SU-DHL-6 (cell line): ENCODE results near the gene SLC25A19.

ENCODE experiments used
- H2AFZ ChIP-seq: fragments of 200-600 bp; sonication (generic); 2 replicates; pipeline ENCODE4 v1.6.1; 2014; ENCODE audit warnings: low read depth, mild to moderate bottlenecking, moderate library complexity, mixed read lengths, antibody characterized with exemption, low read length; ENCODE audit not compliant: severe bottlenecking
- H3F3A ChIP-seq: fragments of 200-600 bp; shearing (Covaris generic); 2 replicates; pipeline ENCODE4 v1.6.0; 2016; ENCODE audit warnings: antibody characterized with exemption, mild to moderate bottlenecking; ENCODE audit not compliant: insufficient read depth
- H3K27ac ChIP-seq: fragments of 200-600 bp; sonication (generic); 2 replicates; pipeline ENCODE4 v1.5.1; 2016; ENCODE audit warnings: low read depth, mild to moderate bottlenecking, low read length, moderate library complexity, mixed read lengths
- H3K27me3 ChIP-seq: fragments of 200-600 bp; sonication (generic), shearing (Covaris generic); 2 replicates; pipeline ENCODE4 v1.6.0; 2014; ENCODE audit warnings: mild to moderate bottlenecking, low read length
- H3K36me3 ChIP-seq: fragments of 200-600 bp; sonication (generic); 2 replicates; pipeline ENCODE4 v1.6.1; 2014; ENCODE audit warnings: mild to moderate bottlenecking, low read length, mixed read lengths
- H3K4me2 ChIP-seq: fragments of 300-600, 200-600 bp; shearing (Covaris generic), sonication (generic); 2 replicates; pipeline ENCODE4 v1.6.0; 2014; ENCODE audit warnings: low read length, low read depth, mild to moderate bottlenecking; ENCODE audit not compliant: poor library complexity, severe bottlenecking
- H3K4me3 ChIP-seq: fragments of 200-600 bp; sonication (generic); 2 replicates; pipeline ENCODE4 v1.5.1; 2014; ENCODE audit warnings: antibody characterized with exemption, low read length, mild to moderate bottlenecking, mixed read lengths; ENCODE audit not compliant: insufficient read depth, poor library complexity, severe bottlenecking
- H3K79me2 ChIP-seq: fragments of 200-600 bp; sonication (generic); 2 replicates; pipeline ENCODE4 v1.6.1; 2014; ENCODE audit warnings: mild to moderate bottlenecking, low read length, moderate library complexity; ENCODE audit not compliant: insufficient read depth
- H3K9ac ChIP-seq: fragments of 200-600 bp; sonication (generic); 2 replicates; pipeline ENCODE4 v1.7.0; 2014; ENCODE audit warnings: mild to moderate bottlenecking, low read length
- H3K9me2 ChIP-seq: fragments of 200-600 bp; sonication (generic); replicated peaks from 2 replicates; pipeline ENCODE4 v1.6.1; 2014; ENCODE audit warnings: low read length; ENCODE audit not compliant: insufficient read depth
- H3K9me3 ChIP-seq: fragments of 200-600 bp; sonication (generic); 2 replicates; pipeline ENCODE4 v1.6.1; 2014; ENCODE audit warnings: low read length, mixed read lengths; ENCODE audit not compliant: insufficient read depth
- H4K20me1 ChIP-seq: fragments of 200-600 bp; sonication (generic); 2 replicates; pipeline ENCODE4 v1.6.1; 2014; ENCODE audit warnings: low read depth, mild to moderate bottlenecking, antibody characterized with exemption, low read length, moderate library complexity, mixed read lengths
- EZH2phosphoT487 ChIP-seq: fragments of 200-600 bp; sonication (generic), shearing (Covaris generic); conservative IDR thresholded peaks from 2 replicates; pipeline ENCODE4 v1.6.1; 2018; ENCODE audit warnings: mild to moderate bottlenecking, antibody characterized with exemption, low read length, moderate library complexity, mixed read lengths
- TF ChIP-seq, protein P1 (sequence below): fragments of 200-600 bp; sonication (generic); IDR thresholded peaks from one replicate; pipeline ENCODE4 v1.5.1; 2017; ENCODE audit warnings: antibody characterized with exemption, mild to moderate bottlenecking, low read length, moderate library complexity; ENCODE audit not compliant: insufficient read depth, poor library complexity, severe bottlenecking

SLC25A19 gene

DNA sequence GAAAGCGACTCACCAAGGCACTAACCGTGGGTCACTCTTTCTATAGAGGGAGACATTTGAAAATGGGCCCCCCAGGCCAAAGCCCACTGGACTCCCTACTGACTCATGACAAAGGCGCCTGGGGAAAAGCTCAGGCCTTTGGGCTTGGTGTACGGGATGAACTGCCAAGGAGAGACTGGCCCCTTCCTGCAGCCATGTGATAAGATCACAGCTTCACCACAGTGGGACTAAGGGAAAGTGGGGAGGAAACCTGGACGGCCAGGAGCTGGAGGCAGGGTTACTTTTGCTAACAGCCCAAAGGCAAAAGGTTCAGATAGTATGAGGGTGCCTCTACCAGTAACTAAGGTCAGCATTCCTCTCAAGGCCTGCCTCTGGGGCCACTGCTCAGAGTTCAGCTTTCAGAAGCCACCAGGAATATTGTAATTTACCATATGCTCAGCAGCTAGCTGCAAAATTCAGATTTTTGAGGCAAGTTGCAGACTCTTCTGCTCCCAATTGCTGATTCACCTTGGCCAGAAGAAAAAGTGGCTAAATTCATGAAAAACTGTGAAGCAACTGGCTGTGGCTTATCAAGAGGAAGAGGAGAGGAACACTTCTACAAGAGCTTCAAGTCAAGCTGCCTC, 37.1 kb upstream of the SLC25A19 start:
- Histone ChIP-seq H3K4me2 (no peak overlapping the region), H4K20me1 (no peaks in the 10 kb centered on the region), H3K9ac (no peak overlapping the region), H3K79me2 (peaks cover 53% of the 10 kb centered on the region), H3K9me3 (no peaks in the 10 kb centered on the region), H3K4me3 (no peak overlapping the region), H3K9me2 (no peaks in the 10 kb centered on the region), H2AFZ (no peak overlapping the region), H3F3A (peaks cover 21% of the 10 kb centered on the region), H3K27ac (0 out of 2 replicates have a peak overlapping the region, but pooled peaks have one; percentile 19), H3K36me3 (peaks cover 11% of the 10 kb centered on the region; the same call in 1 of the 2 replicates), H3K27me3 (no peaks in the 10 kb centered on the region)
- no peak for TF ChIP-seq EZH2phosphoT487
- TF ChIP-seq, protein P1, sequence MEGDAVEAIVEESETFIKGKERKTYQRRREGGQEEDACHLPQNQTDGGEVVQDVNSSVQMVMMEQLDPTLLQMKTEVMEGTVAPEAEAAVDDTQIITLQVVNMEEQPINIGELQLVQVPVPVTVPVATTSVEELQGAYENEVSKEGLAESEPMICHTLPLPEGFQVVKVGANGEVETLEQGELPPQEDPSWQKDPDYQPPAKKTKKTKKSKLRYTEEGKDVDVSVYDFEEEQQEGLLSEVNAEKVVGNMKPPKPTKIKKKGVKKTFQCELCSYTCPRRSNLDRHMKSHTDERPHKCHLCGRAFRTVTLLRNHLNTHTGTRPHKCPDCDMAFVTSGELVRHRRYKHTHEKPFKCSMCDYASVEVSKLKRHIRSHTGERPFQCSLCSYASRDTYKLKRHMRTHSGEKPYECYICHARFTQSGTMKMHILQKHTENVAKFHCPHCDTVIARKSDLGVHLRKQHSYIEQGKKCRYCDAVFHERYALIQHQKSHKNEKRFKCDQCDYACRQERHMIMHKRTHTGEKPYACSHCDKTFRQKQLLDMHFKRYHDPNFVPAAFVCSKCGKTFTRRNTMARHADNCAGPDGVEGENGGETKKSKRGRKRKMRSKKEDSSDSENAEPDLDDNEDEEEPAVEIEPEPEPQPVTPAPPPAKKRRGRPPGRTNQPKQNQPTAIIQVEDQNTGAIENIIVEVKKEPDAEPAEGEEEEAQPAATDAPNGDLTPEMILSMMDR = no peak

DNA sequence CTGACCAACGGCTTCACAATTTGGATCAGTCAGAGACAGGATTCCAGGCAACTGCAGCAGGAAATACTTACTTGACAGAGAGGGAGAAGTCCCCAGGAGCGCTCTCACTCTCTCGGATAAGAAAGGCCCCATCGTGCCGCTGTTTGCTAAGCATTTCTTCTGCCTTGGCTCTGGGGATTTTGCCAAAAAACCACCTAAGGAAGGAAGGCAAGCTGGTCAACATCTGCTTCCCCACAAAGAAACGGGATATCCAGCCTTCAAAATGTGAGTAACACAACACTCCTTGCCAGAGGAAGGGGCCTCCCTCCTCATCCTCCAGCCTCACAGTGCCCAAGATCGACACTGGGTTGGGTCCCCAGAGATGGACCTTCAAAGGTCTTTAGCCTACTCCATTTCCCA, 36.6 kb upstream of the SLC25A19 start:
- H2AFZ ChIP-seq = no peak overlapping the region
- peaks cover 21% of the 10 kb centered on the region for H3F3A ChIP-seq
- H3K9me3 ChIP-seq = no peaks in the 10 kb centered on the region
- H4K20me1 ChIP-seq = no peaks in the 10 kb centered on the region
- no peak overlapping the region for H3K27ac ChIP-seq
- no peaks in the 10 kb centered on the region for H3K9me2 ChIP-seq
- no peaks in the 10 kb centered on the region for H3K27me3 ChIP-seq
- TF ChIP-seq, protein P1 = no peak
- no peak overlapping the region for H3K4me2 ChIP-seq
- peaks cover 48% of the 10 kb centered on the region for H3K79me2 ChIP-seq
- H3K4me3 ChIP-seq = no peak overlapping the region
- H3K36me3 ChIP-seq = peaks cover 13% of the 10 kb centered on the region; the same call in 1 of the 2 replicates
- H3K9ac ChIP-seq = no peak overlapping the region

DNA sequence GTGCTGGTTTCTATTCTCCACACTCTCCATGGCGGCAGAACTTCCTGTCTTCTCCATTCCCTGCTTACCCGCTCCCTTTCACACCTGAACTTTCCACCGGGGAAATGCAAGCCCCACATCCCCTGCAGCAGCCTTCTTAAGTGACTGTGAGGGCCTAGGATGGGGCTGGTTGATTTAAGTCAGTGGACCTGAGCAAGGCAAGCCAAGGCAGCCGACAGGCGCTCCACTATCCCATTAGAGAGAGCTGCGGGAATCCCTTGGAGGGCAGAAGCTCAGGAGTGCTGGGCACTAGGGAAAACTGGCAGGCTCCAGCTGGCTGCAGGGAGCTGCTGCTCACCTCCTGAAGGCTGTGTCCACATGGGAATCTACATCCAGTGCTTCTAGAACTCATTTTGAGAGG, 36.1 kb upstream of the SLC25A19 start:
- Histone ChIP-seq H3K9me3 (no peaks in the 10 kb centered on the region), H3K4me3 (no peak overlapping the region), H3K79me2 (peaks cover 43% of the 10 kb centered on the region), H3K9me2 (no peaks in the 10 kb centered on the region), H3F3A (peaks cover 21% of the 10 kb centered on the region), H2AFZ (no peak overlapping the region), H3K4me2 (no peak overlapping the region), H3K36me3 (peaks cover 17% of the 10 kb centered on the region; the same call in 1 of the 2 replicates), H4K20me1 (no peaks in the 10 kb centered on the region), H3K27ac (no peak overlapping the region), H3K27me3 (no peaks in the 10 kb centered on the region), H3K9ac (no peak overlapping the region)
- TF ChIP-seq, protein P1 = no peak
- no peak for TF ChIP-seq EZH2phosphoT487
